ENCODE results near the gene C9orf152. TPM values are rescaled to one million over a fixed set of nuclear protein-coding genes. Genes with fewer than 3 reads are reported as not detected.

C9orf152 gene
- total and polyA plus RNA-seq, 9 of the 15 experiments (the other 6 are each of a cell fraction or from before 2014, with no cell fraction given): not detected

- TF ChIP-seq MGA (IDR thresholded peaks at IDR 0.05): 0 out of 2 replicates have a peak, but pooled peaks have one; percentile 5
- TF ChIP-seq ZNF3 (CRISPR knock-in tag; IDR thresholded peaks at IDR 0.05): no peak
- no peak for TF ChIP-seq EGR1 (conservative IDR thresholded peaks at IDR 0.05)
- no peak for TF ChIP-seq FUS (optimal IDR thresholded peaks at IDR 0.05; ENCODE audit: low read depth, low read length)
- TF ChIP-seq, protein P1, sequence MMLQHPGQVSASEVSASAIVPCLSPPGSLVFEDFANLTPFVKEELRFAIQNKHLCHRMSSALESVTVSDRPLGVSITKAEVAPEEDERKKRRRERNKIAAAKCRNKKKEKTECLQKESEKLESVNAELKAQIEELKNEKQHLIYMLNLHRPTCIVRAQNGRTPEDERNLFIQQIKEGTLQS (IDR thresholded peaks at IDR 0.05): no peak
- TF ChIP-seq, protein P1 (CRISPR knock-in tag; conservative IDR thresholded peaks at IDR 0.05): no peak
- TF ChIP-seq, protein P2, sequence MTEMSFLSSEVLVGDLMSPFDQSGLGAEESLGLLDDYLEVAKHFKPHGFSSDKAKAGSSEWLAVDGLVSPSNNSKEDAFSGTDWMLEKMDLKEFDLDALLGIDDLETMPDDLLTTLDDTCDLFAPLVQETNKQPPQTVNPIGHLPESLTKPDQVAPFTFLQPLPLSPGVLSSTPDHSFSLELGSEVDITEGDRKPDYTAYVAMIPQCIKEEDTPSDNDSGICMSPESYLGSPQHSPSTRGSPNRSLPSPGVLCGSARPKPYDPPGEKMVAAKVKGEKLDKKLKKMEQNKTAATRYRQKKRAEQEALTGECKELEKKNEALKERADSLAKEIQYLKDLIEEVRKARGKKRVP (CRISPR knock-in tag; IDR thresholded peaks at IDR 0.05): peak; percentile 23; the same call in 1 of the 2 replicates
- TF ChIP-seq HBP1 (CRISPR knock-in tag; IDR thresholded peaks at IDR 0.05): no peak
- TF ChIP-seq ELF4 (CRISPR knock-in tag; IDR thresholded peaks at IDR 0.05): no peak
- TF ChIP-seq ZNF766 (CRISPR knock-in tag; conservative IDR thresholded peaks at IDR 0.05): no peak
- TF ChIP-seq HNRNPLL (IDR thresholded peaks at IDR 0.05; ENCODE audit: low read depth, low read length, poor library complexity, severe bottlenecking): peak; percentile 5
- TF ChIP-seq ZNF124 (CRISPR knock-in tag; IDR thresholded peaks at IDR 0.05): no peak
- peak in 1 of 2 experiments; percentile 5; a peak in 2 of 4 replicates for TF ChIP-seq TRIM24 (IDR thresholded peaks at IDR 0.05)
These were observed 49.3 kb upstream of the C9orf152 start (continued) for GRCh38 chr9:110257097-110257841.

Data from K562 (cell line).